ENCODE measurements around the gene F13A1.
A peak's percentile ranks its signal among the peaks of the same experiment; 100 is the strongest.
"Not testable (repeated sequence)": the region's sequence is repeated elsewhere in the genome, so short reads cannot be mapped to it uniquely, and the experiment has no call there.

The F13A1 gene

GRCh38 chr6:6317386-6317785, 3.1 kb downstream of the F13A1 start:
- no peak for DNase-seq

- DNase-seq, result peak; percentile 22
Measured at GRCh38 chr6:6315660-6316059, 4.8 kb downstream of the F13A1 start.

GRCh38 chr6:6314596-6314995, 5.9 kb downstream of the F13A1 start:
- no peak for DNase-seq

GRCh38 chr6:6312901-6313441, 7.5 kb downstream of the F13A1 start:
- DNase-seq, result no peak

- DNase-seq, result no peak
Measured at GRCh38 chr6:6305575-6305974, 14.9 kb downstream of the F13A1 start.

- DNase-seq, result not testable (repeated sequence)
Measured at GRCh38 chr6:6300383-6300782, 20.1 kb downstream of the F13A1 start.

GRCh38 chr6:6293317-6293716, 27.1 kb downstream of the F13A1 start:
- no peak for DNase-seq

- no peak for DNase-seq
Measured at GRCh38 chr6:6287415-6287814, 33.0 kb downstream of the F13A1 start.

GRCh38 chr6:6285679-6286078, 34.8 kb downstream of the F13A1 start:
- no peak for DNase-seq

GRCh38 chr6:6284221-6284966, 36.1 kb downstream of the F13A1 start:
- DNase-seq, result no peak

GRCh38 chr6:6283746-6284145, 36.7 kb downstream of the F13A1 start:
- DNase-seq, result no peak

GRCh38 chr6:6282716-6283115, 37.7 kb downstream of the F13A1 start:
- DNase-seq, result no peak

- DNase-seq, result no peak
Measured at GRCh38 chr6:6277413-6277812, 43.0 kb downstream of the F13A1 start.

- DNase-seq, result no peak
Measured at GRCh38 chr6:6270948-6271535, 49.4 kb downstream of the F13A1 start.

GRCh38 chr6:6260196-6260722, 60.2 kb downstream of the F13A1 start:
- no peak for DNase-seq

GRCh38 chr6:6256886-6257285, 63.6 kb downstream of the F13A1 start:
- no peak for DNase-seq

GRCh38 chr6:6256259-6256658, 64.2 kb downstream of the F13A1 start:
- no peak for DNase-seq

GRCh38 chr6:6251555-6252280, 68.7 kb downstream of the F13A1 start:
- DNase-seq, result no peak

GRCh38 chr6:6248651-6249050, 71.8 kb downstream of the F13A1 start:
- no peak for DNase-seq

- DNase-seq, result no peak
Measured at GRCh38 chr6:6246544-6246943, 73.9 kb downstream of the F13A1 start.

- DNase-seq, result no peak
Measured at GRCh38 chr6:6244624-6245023, 75.8 kb downstream of the F13A1 start.

GRCh38 chr6:6243846-6244245, 76.6 kb downstream of the F13A1 start:
- DNase-seq, result no peak
